ENCODE results near the gene TBCK.

TBCK gene

GRCh38 chr4:106032851-106033286 lies 283.1 kb downstream of the TBCK start:
- H3K4me3 ChIP-seq (ENCODE audit: low read depth, low read length): no peak overlapping the region
- peak; percentile 41 for DNase-seq (ENCODE audit: low read depth)

- H3K4me3 ChIP-seq (ENCODE audit: low read depth, low read length): no peak overlapping the region
- no peak for DNase-seq (ENCODE audit: low read depth)
Measured at GRCh38 chr4:106022454-106022853, 293.6 kb downstream of the TBCK start.

GRCh38 chr4:106021737-106022410 lies 294.1 kb downstream of the TBCK start:
- no peak for DNase-seq (ENCODE audit: low read depth)
- no peak overlapping the region for H3K4me3 ChIP-seq (ENCODE audit: low read depth, low read length)

GRCh38 chr4:106019771-106020170 lies 296.2 kb downstream of the TBCK start:
- DNase-seq (ENCODE audit: low read depth): peak; percentile 41
- no peak overlapping the region for H3K4me3 ChIP-seq (ENCODE audit: low read depth, low read length)

GRCh38 chr4:106017975-106018374 lies 298.0 kb downstream of the TBCK start:
- no peak for DNase-seq (ENCODE audit: low read depth)
- H3K4me3 ChIP-seq (ENCODE audit: low read depth, low read length): no peak overlapping the region

GRCh38 chr4:106011387-106011786 lies 304.6 kb downstream of the TBCK start:
- H3K4me3 ChIP-seq (ENCODE audit: low read depth, low read length): no peak overlapping the region
- no peak for DNase-seq (ENCODE audit: low read depth)

- no peak overlapping the region for H3K4me3 ChIP-seq (ENCODE audit: low read depth, low read length)
- DNase-seq (ENCODE audit: low read depth): no peak
Measured at GRCh38 chr4:106010761-106011160, 305.2 kb downstream of the TBCK start.

- no peak for DNase-seq (ENCODE audit: low read depth)
- H3K4me3 ChIP-seq (ENCODE audit: low read depth, low read length): no peak overlapping the region
Measured at GRCh38 chr4:106002994-106003393, 313.0 kb downstream of the TBCK start.

- H3K4me3 ChIP-seq (ENCODE audit: low read depth, low read length): no peak overlapping the region
- no peak for DNase-seq (ENCODE audit: low read depth)
Measured at GRCh38 chr4:105998171-105999063, 317.6 kb downstream of the TBCK start.

- DNase-seq (ENCODE audit: low read depth): no peak
- no peak overlapping the region for H3K4me3 ChIP-seq (ENCODE audit: low read depth, low read length)
Measured at GRCh38 chr4:105996845-105997244, 319.2 kb downstream of the TBCK start.

GRCh38 chr4:105994841-105995501 lies 321.0 kb downstream of the TBCK start:
- no peak overlapping the region for H3K4me3 ChIP-seq (ENCODE audit: low read depth, low read length)
- no peak for DNase-seq (ENCODE audit: low read depth)

- DNase-seq (ENCODE audit: low read depth): no peak
- no peak overlapping the region for H3K4me3 ChIP-seq (ENCODE audit: low read depth, low read length)
Measured at GRCh38 chr4:105994061-105994460, 321.9 kb downstream of the TBCK start.

- no peak overlapping the region for H3K4me3 ChIP-seq (ENCODE audit: low read depth, low read length)
- DNase-seq (ENCODE audit: low read depth): no peak
Measured at GRCh38 chr4:105992641-105993305, 323.2 kb downstream of the TBCK start.

- no peak overlapping the region for H3K4me3 ChIP-seq (ENCODE audit: low read depth, low read length)
- DNase-seq (ENCODE audit: low read depth): no peak
Measured at GRCh38 chr4:105991726-105992125, 324.3 kb downstream of the TBCK start.
